ENCODE results near the gene SLC44A5.
"Not testable (repeated sequence)": the region's sequence is repeated elsewhere in the genome, so short reads cannot be mapped to it uniquely, and the experiment has no call there.

The SLC44A5 gene

DNA sequence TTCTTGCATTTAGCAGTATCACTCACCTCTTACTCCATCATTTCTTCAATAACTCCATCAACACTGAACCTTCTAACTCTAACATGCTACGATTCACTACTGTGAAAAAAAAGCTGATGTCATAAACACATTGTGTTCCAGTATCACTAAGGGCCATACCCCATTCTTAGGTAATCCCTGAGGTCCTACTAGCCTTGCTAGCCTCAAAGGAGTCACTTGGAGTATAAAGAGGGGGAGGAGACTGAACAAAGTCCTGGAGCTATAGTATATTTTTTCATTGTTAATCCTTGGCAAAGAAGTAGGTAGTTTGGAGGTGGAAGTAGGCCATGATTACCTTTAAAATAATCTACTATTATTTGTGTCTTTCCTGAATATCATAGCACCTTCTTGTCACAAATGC, at the start of gene SLC44A5:
TSS of gene SLC44A5 (minus strand) at position 101 of the 400 bp plus-strand sequence. CDS start 69,667 bp downstream, outside the sequence.
- no peak for TF ChIP-seq CTCF (IDR thresholded peaks at IDR 0.05; ENCODE audit: borderline replicate concordance, insufficient read depth, low read depth, low read length)
- no peak within 1 kb of the TSS for H3K4me3 ChIP-seq (ENCODE audit: low read depth, low read length)

DNA sequence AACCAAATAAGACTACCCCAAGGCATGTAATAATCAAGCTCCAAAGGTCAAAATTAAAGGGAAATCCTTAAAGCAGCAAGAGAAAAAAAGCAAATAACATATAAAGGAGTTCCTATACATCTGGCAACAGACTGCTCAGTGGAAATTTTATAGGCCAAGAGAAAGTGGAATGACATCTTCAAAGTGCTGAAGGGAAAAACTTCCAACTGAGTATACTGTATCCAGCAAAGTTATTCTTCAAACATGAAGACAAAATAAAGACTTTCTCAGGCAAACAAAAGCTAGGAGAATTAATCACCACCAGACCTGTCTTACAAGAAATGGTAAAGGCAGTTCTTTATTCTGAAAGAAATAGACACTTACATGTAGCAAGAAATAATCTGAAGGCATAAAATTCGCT, 45.0 kb upstream of the SLC44A5 start:
- no peak for TF ChIP-seq CTCF (IDR thresholded peaks at IDR 0.05; ENCODE audit: borderline replicate concordance, insufficient read depth, low read depth, low read length)

GRCh38 chr1:75647183-75647582, 36.3 kb upstream of the SLC44A5 start:
- not testable (repeated sequence) for H3K4me3 ChIP-seq (ENCODE audit: low read depth, low read length)

More for the DNA sequence above, 45.0 kb upstream of the SLC44A5 start:
- H3K4me3 ChIP-seq (ENCODE audit: low read depth, low read length), result no peak overlapping the region

DNA sequence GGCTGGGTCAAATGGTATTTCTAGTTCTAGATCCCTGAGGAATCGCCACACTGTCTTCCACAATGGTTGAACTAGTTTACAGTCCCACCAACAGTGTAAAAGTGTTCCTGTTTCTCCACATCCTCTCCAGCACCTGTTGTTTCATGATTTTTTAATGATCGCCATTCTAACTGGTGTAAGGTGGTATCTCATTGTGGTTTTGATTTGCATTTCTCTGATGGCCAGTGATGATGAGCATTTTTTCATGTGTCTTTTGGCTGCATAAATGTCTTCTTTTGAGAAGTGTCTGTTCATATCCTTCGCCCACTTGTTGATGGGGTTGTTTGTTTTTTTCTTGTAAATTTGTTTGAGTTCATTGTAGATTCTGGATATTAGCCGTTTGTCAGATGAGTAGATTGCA, 34.2 kb upstream of the SLC44A5 start:
- not testable (repeated sequence) for H3K4me3 ChIP-seq (ENCODE audit: low read depth, low read length)

DNA sequence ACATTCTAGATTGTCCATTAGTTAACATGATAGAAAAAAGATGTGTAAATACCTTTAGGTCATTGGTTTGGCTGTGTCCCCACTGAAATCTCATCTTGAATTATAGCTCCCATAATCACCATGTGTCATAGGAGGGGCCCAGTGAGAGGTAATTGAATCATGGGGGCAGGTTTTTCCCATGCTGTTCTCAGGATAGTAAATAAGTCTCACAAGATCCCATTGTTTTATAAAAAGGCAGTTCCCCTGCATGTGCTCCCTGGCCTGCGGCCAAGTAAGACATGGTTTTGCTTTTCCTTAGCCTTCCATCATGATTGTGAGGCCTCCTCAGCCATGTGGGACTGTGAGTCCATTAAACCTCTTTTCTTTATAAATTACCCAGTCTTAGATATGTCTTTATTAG, 32.5 kb upstream of the SLC44A5 start:
- no peak overlapping the region for H3K4me3 ChIP-seq (ENCODE audit: low read depth, low read length)
- no peak for TF ChIP-seq CTCF (IDR thresholded peaks at IDR 0.05; ENCODE audit: borderline replicate concordance, insufficient read depth, low read depth, low read length)

GRCh38 chr1:75641325-75641724, 30.4 kb upstream of the SLC44A5 start:
- no peak overlapping the region for H3K4me3 ChIP-seq (ENCODE audit: low read depth, low read length)
- no peak for TF ChIP-seq CTCF (IDR thresholded peaks at IDR 0.05; ENCODE audit: borderline replicate concordance, insufficient read depth, low read depth, low read length)

- no peak overlapping the region for H3K4me3 ChIP-seq (ENCODE audit: low read depth, low read length)
- no peak for TF ChIP-seq CTCF (IDR thresholded peaks at IDR 0.05; ENCODE audit: borderline replicate concordance, insufficient read depth, low read depth, low read length)
These were observed 29.2 kb upstream of the SLC44A5 start for GRCh38 chr1:75640137-75640536.

GRCh38 chr1:75632350-75632949, 21.5 kb upstream of the SLC44A5 start:
- H3K4me3 ChIP-seq (ENCODE audit: low read depth, low read length), result no peak overlapping the region
- TF ChIP-seq CTCF (IDR thresholded peaks at IDR 0.05; ENCODE audit: borderline replicate concordance, insufficient read depth, low read depth, low read length), result peak; percentile 61; the same call in 1 of the 2 replicates
